Measurements from ENCODE around the gene CDK14. TPM values are rescaled to one million over a fixed set of nuclear protein-coding genes. Genes with fewer than 3 reads are reported as not detected.

Gene CDK14
- total RNA-seq, 4 donors from 2014 or later: 0.38 to 3.6 (median 1.3) TPM

- Histone ChIP-seq H3K4me1 (no peaks in the 10 kb centered on the region), H3K36me3 (no peaks in the 10 kb centered on the region), H3K27me3 (no peaks in the 10 kb centered on the region), H3K27ac (no peak overlapping the region), H3K4me3 (no peak overlapping the region), H3K9me3 (no peaks in the 10 kb centered on the region)
- TF ChIP-seq POLR2A (IDR thresholded peaks at IDR 0.05) (no peak), CTCF (IDR thresholded peaks at IDR 0.05) (no peak)
- WGBS, 2 donors: 25 to 58% methylated on average over 1 of the region's 1 CpG
- intact Hi-C loops (cut with DNase I): no loop called here
- DNase-seq: no peak
Observed at GRCh38 chr7:90988516-90988915, 392.4 kb downstream of the CDK14 start.

- Histone ChIP-seq H3K4me1 (no peaks in the 10 kb centered on the region), H3K27ac (no peak overlapping the region), H3K4me3 (no peak overlapping the region), H3K9me3 (no peaks in the 10 kb centered on the region), H3K36me3 (no peaks in the 10 kb centered on the region), H3K27me3 (no peaks in the 10 kb centered on the region)
- WGBS, 2 donors: 83 to 94% methylated on average over 5 of the region's 5 CpGs
- TF ChIP-seq POLR2A (IDR thresholded peaks at IDR 0.05) (no peak), CTCF (IDR thresholded peaks at IDR 0.05) (no peak)
- intact Hi-C loops (cut with DNase I): no loop called here
- DNase-seq: no peak
Observed at GRCh38 chr7:90988996-90989765, 393.1 kb downstream of the CDK14 start.

DNA sequence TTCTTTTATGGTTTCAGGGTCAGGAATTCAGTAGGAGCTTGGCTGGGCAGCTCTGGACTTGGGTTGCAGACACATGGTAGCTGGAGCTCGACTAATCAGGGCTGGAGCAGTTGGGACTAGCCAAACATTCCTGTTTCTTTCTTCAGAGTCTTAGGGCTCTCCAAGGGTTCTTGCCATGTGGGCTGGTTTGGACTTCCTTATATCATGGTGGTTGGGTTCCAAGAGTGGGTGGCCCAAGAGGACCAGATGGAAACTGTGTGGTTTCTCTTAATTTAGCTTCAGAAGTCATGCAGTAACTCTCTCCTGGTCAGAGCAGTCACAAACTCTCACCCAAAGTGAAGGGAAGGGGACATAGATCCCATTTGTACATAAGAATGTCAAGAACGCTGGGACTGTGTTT is 398.0 kb downstream of the CDK14 start:
- TF ChIP-seq CTCF (IDR thresholded peaks at IDR 0.05) (no peak), POLR2A (IDR thresholded peaks at IDR 0.05) (no peak)
- no peak overlapping the region for H3K27ac ChIP-seq
- H3K9me3 ChIP-seq: no peaks in the 10 kb centered on the region
- H3K27me3 ChIP-seq: no peaks in the 10 kb centered on the region
- H3K36me3 ChIP-seq: no peaks in the 10 kb centered on the region
- no peaks in the 10 kb centered on the region for H3K4me1 ChIP-seq
- 62 to 78% methylated on average over 2 of the region's 2 CpGs for WGBS, 2 donors
- DNase-seq: no peak
- intact Hi-C loops (cut with DNase I): no loop called here
- H3K4me3 ChIP-seq: no peak overlapping the region

DNA sequence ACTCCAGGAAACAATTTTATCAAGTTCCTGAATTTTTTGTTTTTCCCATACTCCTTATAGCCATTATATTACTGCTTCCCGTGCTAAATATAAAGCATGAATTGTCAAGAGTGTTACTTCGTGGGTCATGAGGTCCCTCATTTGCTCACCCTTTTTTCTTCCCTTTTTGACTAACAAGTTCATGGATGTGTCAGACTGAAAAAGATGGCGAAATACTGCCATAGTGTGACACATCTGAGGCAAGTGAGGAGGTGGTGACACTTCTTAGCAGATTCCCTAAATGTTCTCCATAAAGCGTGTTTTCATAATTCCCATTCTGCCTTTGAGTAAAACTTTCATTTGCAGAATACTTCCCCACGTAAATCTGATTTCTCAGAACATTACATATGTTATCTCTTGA is 398.5 kb downstream of the CDK14 start:
- WGBS, 2 donors: 78 to 87% methylated on average over 5 of the region's 5 CpGs
- TF ChIP-seq POLR2A (IDR thresholded peaks at IDR 0.05) (no peak), CTCF (IDR thresholded peaks at IDR 0.05) (no peak)

GRCh38 chr7:90995996-90996395 is 399.9 kb downstream of the CDK14 start:
- intact Hi-C loops (cut with DNase I): no loop called here
- H3K27me3 ChIP-seq: no peaks in the 10 kb centered on the region
- H3K9me3 ChIP-seq: no peaks in the 10 kb centered on the region
- H3K27ac ChIP-seq: no peak overlapping the region
- TF ChIP-seq POLR2A (IDR thresholded peaks at IDR 0.05): no peak
- no peak for TF ChIP-seq CTCF (IDR thresholded peaks at IDR 0.05)
- H3K4me1 ChIP-seq: no peaks in the 10 kb centered on the region
- no peaks in the 10 kb centered on the region for H3K36me3 ChIP-seq
- H3K4me3 ChIP-seq: no peak overlapping the region
- WGBS, 2 donors: 84 to 86% methylated on average over 2 of the region's 2 CpGs
- no peak for DNase-seq

More for the DNA sequence above, 398.5 kb downstream of the CDK14 start:
- Histone ChIP-seq H3K27ac (no peak overlapping the region), H3K9me3 (no peaks in the 10 kb centered on the region), H3K4me3 (no peak overlapping the region), H3K36me3 (no peaks in the 10 kb centered on the region), H3K4me1 (no peaks in the 10 kb centered on the region), H3K27me3 (no peaks in the 10 kb centered on the region)
- intact Hi-C loops (cut with DNase I): no loop called here
- DNase-seq: no peak

Measured in esophagus squamous epithelium (tissue), 5 donors.